ENCODE results near the gene MAGED1. TPM values are rescaled to one million over a fixed set of nuclear protein-coding genes. Genes with fewer than 3 reads are reported as not detected.

MAGED1 gene
- total and polyA plus RNA-seq, 2 of the 8 experiments (the other 6 are each of a cell fraction or from before 2014, with no cell fraction given): 91.0 to 91.1 TPM

DNA sequence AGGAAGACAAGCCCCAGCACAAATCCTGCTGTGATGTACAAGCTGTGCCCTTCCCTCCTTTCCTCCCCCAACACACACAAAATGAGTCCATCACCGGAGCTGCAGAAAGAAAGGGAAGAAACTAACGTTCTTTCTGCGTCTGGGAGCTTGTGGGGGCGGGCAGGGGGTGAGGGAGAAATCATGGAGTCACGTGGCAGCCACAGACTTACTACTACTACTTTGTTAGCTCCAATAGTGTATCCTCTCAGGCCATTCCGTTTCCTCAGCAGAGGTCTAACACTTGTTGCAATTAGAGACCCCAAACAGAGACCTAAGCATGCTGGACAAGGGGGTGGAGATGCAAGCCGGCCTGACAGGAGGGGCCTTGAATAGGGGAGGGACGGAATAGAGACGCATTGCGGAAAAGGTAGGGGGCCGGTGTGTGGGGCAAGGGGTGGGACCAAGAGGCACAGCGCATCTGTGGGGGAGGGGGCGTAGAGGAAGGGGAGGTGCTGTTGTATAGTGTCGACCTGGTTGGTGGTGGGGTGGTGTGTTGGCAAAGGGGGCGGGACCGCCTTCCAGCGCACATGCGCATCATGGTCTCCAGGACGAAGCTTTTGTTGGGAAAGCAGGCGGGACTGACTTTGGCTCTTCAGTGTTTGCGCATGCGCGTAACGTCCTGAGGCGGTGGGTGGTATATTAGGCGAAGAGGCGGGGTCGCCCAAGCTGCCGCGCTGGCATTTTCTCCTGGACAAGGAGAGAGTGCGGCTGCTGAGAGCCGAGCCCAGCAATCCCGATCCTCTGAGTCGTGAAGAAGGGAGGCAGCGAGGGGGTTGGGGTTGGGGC lies at the start of gene MAGED1 (continued):
- TF ChIP-seq, protein P1, sequence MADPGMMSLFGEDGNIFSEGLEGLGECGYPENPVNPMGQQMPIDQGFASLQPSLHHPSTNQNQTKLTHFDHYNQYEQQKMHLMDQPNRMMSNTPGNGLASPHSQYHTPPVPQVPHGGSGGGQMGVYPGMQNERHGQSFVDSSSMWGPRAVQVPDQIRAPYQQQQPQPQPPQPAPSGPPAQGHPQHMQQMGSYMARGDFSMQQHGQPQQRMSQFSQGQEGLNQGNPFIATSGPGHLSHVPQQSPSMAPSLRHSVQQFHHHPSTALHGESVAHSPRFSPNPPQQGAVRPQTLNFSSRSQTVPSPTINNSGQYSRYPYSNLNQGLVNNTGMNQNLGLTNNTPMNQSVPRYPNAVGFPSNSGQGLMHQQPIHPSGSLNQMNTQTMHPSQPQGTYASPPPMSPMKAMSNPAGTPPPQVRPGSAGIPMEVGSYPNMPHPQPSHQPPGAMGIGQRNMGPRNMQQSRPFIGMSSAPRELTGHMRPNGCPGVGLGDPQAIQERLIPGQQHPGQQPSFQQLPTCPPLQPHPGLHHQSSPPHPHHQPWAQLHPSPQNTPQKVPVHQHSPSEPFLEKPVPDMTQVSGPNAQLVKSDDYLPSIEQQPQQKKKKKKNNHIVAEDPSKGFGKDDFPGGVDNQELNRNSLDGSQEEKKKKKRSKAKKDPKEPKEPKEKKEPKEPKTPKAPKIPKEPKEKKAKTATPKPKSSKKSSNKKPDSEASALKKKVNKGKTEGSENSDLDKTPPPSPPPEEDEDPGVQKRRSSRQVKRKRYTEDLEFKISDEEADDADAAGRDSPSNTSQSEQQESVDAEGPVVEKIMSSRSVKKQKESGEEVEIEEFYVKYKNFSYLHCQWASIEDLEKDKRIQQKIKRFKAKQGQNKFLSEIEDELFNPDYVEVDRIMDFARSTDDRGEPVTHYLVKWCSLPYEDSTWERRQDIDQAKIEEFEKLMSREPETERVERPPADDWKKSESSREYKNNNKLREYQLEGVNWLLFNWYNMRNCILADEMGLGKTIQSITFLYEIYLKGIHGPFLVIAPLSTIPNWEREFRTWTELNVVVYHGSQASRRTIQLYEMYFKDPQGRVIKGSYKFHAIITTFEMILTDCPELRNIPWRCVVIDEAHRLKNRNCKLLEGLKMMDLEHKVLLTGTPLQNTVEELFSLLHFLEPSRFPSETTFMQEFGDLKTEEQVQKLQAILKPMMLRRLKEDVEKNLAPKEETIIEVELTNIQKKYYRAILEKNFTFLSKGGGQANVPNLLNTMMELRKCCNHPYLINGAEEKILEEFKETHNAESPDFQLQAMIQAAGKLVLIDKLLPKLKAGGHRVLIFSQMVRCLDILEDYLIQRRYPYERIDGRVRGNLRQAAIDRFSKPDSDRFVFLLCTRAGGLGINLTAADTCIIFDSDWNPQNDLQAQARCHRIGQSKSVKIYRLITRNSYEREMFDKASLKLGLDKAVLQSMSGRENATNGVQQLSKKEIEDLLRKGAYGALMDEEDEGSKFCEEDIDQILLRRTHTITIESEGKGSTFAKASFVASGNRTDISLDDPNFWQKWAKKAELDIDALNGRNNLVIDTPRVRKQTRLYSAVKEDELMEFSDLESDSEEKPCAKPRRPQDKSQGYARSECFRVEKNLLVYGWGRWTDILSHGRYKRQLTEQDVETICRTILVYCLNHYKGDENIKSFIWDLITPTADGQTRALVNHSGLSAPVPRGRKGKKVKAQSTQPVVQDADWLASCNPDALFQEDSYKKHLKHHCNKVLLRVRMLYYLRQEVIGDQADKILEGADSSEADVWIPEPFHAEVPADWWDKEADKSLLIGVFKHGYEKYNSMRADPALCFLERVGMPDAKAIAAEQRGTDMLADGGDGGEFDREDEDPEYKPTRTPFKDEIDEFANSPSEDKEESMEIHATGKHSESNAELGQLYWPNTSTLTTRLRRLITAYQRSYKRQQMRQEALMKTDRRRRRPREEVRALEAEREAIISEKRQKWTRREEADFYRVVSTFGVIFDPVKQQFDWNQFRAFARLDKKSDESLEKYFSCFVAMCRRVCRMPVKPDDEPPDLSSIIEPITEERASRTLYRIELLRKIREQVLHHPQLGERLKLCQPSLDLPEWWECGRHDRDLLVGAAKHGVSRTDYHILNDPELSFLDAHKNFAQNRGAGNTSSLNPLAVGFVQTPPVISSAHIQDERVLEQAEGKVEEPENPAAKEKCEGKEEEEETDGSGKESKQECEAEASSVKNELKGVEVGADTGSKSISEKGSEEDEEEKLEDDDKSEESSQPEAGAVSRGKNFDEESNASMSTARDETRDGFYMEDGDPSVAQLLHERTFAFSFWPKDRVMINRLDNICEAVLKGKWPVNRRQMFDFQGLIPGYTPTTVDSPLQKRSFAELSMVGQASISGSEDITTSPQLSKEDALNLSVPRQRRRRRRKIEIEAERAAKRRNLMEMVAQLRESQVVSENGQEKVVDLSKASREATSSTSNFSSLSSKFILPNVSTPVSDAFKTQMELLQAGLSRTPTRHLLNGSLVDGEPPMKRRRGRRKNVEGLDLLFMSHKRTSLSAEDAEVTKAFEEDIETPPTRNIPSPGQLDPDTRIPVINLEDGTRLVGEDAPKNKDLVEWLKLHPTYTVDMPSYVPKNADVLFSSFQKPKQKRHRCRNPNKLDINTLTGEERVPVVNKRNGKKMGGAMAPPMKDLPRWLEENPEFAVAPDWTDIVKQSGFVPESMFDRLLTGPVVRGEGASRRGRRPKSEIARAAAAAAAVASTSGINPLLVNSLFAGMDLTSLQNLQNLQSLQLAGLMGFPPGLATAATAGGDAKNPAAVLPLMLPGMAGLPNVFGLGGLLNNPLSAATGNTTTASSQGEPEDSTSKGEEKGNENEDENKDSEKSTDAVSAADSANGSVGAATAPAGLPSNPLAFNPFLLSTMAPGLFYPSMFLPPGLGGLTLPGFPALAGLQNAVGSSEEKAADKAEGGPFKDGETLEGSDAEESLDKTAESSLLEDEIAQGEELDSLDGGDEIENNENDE (IDR thresholded peaks at IDR 0.05; ENCODE audit: insufficient replicate concordance, low read length): no peak
- TF ChIP-seq CREB1 (IDR thresholded peaks at IDR 0.05) (no peak), CHD1 (IDR thresholded peaks at IDR 0.05; ENCODE audit: low read depth, low read length) (no peak), SP1 (IDR thresholded peaks at IDR 0.05; ENCODE audit: low read depth, low read length) (no peak), HDAC6 (IDR thresholded peaks at IDR 0.05; ENCODE audit: low read depth, low read length) (no peak), YY1 (IDR thresholded peaks at IDR 0.05; ENCODE audit: low read depth, low read length) (no peak), POLR2AphosphoS5 (IDR thresholded peaks at IDR 0.05; ENCODE audit: low read depth, low read length) (peak; percentile 92), GTF2F1 (IDR thresholded peaks at IDR 0.05; ENCODE audit: borderline replicate concordance, low read depth, low read length) (0 out of 2 replicates have a peak, but pooled peaks have one; percentile 35), CEBPB (IDR thresholded peaks at IDR 0.05; ENCODE audit: low read depth, low read length) (no peak), ASH2L (IDR thresholded peaks at IDR 0.05; ENCODE audit: low read length) (no peak)
- TF ChIP-seq, protein P2, sequence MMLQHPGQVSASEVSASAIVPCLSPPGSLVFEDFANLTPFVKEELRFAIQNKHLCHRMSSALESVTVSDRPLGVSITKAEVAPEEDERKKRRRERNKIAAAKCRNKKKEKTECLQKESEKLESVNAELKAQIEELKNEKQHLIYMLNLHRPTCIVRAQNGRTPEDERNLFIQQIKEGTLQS (IDR thresholded peaks at IDR 0.05; ENCODE audit: insufficient read depth, low read depth, low read length): no peak

All from H1 (cell line).